Calu3 (cell line): Measurements from ENCODE around the gene IFRD2. TPM values are rescaled to one million over a fixed set of nuclear protein-coding genes. Genes with fewer than 3 reads are reported as not detected.

Source experiments
- BruUV-seq: library from RNA; stranded (reverse); fragments of 400-500 nt; replicated peaks from 2 replicates; lab custom pipeline; 2021; lab: Mats Ljungman, UMichigan
- CTCF ChIA-PET: fragments of 300-600 bp; sonication (Branson Sonifier 250); formaldehyde crosslinking; loops from one replicate; lab custom pipeline; 2022; ENCODE audit warnings: antibody characterized with exemption; lab: Charles Lee
- DNase-seq: peaks from one replicate; pipeline ENCODE4 v3.0.0; 2022
- H3K27ac Mint-ChIP-seq: one replicate; pipeline ENCODE4 v1.8.0; 2022; ENCODE audit warnings: mixed read lengths; ENCODE audit not compliant: unreplicated experiment
- H3K27me3 Mint-ChIP-seq: one replicate; pipeline ENCODE4 v1.8.0; 2022; ENCODE audit warnings: mixed read lengths; ENCODE audit not compliant: unreplicated experiment
- H3K36me3 Mint-ChIP-seq: one replicate; pipeline ENCODE4 v1.8.0; 2022; ENCODE audit warnings: mild to moderate bottlenecking, moderate library complexity, mixed read lengths; ENCODE audit not compliant: insufficient read depth, unreplicated experiment
- H3K4me1 Mint-ChIP-seq: one replicate; pipeline ENCODE4 v1.8.0; 2022; ENCODE audit warnings: mild to moderate bottlenecking, low read depth, mixed read lengths; ENCODE audit not compliant: unreplicated experiment
- H3K4me3 Mint-ChIP-seq: one replicate; pipeline ENCODE4 v1.8.0; 2022; ENCODE audit warnings: mild to moderate bottlenecking, low read depth, moderate library complexity, mixed read lengths; ENCODE audit not compliant: unreplicated experiment
- H3K9me3 Mint-ChIP-seq: one replicate; pipeline ENCODE4 v1.8.0; 2022; ENCODE audit warnings: low read depth, mixed read lengths; ENCODE audit not compliant: unreplicated experiment
- CTCF ChIP-seq: fragments of 200-600 bp; IDR thresholded peaks from one replicate; pipeline ENCODE4 v1.8.0; 2022; ENCODE audit warnings: antibody characterized with exemption; ENCODE audit not compliant: unreplicated experiment
- intact Hi-C: fragments of 100-400 bp; cut with micrococcal nuclease; formaldehyde crosslinking; loops from one replicate; pipeline ENCODE4 v1.10.0; 2022; ENCODE audit not compliant: unreplicated experiment
- total RNA-seq: library from RNA; stranded (reverse); gene quantifications from 2 replicates; pipeline ENCODE4 v1.2.3, GENCODE V29; 2022

IFRD2 gene
- total RNA-seq, 1 experiment from 2014 or later, result 121 TPM

GRCh38 chr3:50297384-50297775 lies 5.2 kb upstream of the IFRD2 start:
- H3K4me3 Mint-ChIP-seq, result no peak overlapping the region

GRCh38 chr3:50296721-50297383 lies 4.6 kb upstream of the IFRD2 start:
- DNase-seq, result no peak

More at GRCh38 chr3:50297384-50297775, 5.2 kb upstream of the IFRD2 start:
- intact Hi-C loops, result no loop called here
- H3K36me3 Mint-ChIP-seq, result peaks cover 33% of the 10 kb centered on the region
- H3K4me1 Mint-ChIP-seq, result peaks cover 25% of the 10 kb centered on the region
- TF ChIP-seq CTCF, result no peak
- CTCF ChIA-PET, result no interaction called here
- BruUV-seq, result no TSS peak
- no peak overlapping the region for H3K27ac Mint-ChIP-seq
- DNase-seq, result no peak
- no peaks in the 10 kb centered on the region for H3K9me3 Mint-ChIP-seq
- no peaks in the 10 kb centered on the region for H3K27me3 Mint-ChIP-seq

DNA sequence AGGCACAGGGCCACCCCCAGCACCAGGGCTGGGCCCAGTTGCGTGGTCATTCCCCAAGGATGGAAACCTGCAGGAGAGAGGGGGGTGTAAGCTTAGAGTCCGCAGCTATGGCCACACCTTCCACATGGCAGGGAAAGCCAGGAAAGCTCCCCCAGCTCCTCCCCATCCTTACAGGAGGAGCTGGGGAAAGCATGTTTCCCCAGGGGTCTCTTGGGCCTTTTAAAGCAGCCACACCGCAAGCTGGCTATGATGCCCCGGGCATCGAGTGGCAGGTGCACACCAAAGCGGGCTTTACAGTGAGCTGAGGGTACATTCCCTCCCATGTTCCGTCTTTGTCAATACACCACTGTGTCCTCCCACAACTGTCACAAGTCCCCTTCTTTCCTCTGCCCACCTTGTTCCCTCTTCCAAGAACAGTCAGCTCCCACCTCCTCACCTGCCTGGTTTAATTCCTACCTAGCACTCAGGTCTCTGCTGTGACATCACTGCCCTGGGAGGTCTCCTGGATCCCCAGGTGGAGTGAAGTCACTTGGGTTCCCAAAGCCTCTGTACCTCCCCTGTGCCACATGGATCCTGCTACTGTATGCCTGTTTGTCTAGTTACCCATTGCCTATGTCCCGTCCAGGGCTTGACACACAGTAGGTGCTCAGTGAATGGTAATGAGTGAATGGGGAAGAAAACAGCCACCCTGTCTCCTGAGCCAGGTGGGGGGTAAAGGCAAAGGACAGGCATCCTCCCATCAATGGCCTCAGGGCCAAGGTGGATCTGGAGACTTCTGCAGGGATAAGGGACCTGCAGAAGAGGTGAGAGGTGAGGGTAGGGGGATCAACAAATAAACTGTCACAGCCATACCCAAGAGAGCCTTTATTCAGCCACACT lies 3.6 kb upstream of the IFRD2 start:
- no peak overlapping the region for H3K27ac Mint-ChIP-seq
- BruUV-seq, result no TSS peak
- no peak overlapping the region for H3K4me3 Mint-ChIP-seq
- H3K36me3 Mint-ChIP-seq, result peaks cover 44% of the 10 kb centered on the region
- H3K27me3 Mint-ChIP-seq, result no peaks in the 10 kb centered on the region
- CTCF ChIA-PET, result no interaction called here
- intact Hi-C loops, result no loop called here
- no peak for TF ChIP-seq CTCF
- no peaks in the 10 kb centered on the region for H3K9me3 Mint-ChIP-seq
- H3K4me1 Mint-ChIP-seq, result peaks cover 35% of the 10 kb centered on the region
- no peak for DNase-seq

More at GRCh38 chr3:50296721-50297383, 4.6 kb upstream of the IFRD2 start:
- no peak for TF ChIP-seq CTCF
- CTCF ChIA-PET, result no interaction called here
- Mint-ChIP-seq H3K4me3 (no peak overlapping the region), H3K27ac (no peak overlapping the region), H3K36me3 (peaks cover 38% of the 10 kb centered on the region), H3K9me3 (no peaks in the 10 kb centered on the region), H3K27me3 (no peaks in the 10 kb centered on the region), H3K4me1 (peaks cover 26% of the 10 kb centered on the region)
- BruUV-seq, result no TSS peak
- intact Hi-C loops, result no loop called here

DNA sequence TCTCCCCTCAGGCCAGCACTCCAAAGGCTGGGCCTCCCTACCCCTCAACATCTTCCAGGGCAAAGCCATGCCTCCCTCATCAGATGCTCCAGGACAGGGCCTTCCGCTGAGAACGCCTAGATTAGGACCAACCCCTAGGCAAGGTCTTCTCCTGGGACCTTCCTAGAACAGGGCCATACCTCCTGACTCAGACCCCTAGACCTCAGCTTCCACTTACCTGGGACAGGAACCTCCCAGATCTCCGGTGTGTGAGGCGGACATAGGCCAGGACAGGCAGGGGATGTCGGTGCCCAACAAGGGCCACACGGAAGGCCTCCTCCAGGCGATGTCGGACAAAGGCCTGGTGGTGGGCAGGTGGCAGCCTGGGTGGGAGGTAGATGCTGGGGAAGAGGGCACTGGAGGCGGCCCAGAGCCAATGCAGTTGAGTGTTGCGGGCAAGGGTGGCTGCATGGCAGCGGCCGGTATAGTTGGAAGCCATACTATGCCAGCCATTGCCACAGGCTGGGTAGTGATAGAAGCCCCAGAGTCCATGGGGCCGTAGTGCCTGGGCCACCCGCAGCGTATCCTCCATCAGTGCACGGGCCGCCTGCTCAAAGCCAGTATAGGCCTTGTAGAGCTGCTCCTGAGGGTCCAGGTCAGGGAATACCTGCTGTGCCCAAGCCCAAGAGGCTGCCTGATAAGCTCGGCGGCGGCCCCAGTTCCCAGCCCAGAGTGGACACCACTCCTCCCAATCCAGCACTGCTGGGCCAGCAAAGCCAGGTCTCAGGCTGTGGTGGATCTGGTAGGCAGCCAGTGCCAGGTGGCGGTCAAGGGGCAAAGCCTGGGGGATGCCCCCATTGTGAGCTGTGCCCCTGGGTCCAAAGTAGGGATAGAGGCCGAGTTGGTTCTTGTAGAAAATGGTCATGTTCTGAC lies 2.5 kb upstream of the IFRD2 start:
- peaks cover 38% of the 10 kb centered on the region for H3K36me3 Mint-ChIP-seq
- DNase-seq, result no peak
- H3K9me3 Mint-ChIP-seq, result no peaks in the 10 kb centered on the region
- peaks cover 26% of the 10 kb centered on the region for H3K4me1 Mint-ChIP-seq
- no peak overlapping the region for H3K4me3 Mint-ChIP-seq
- no TSS peak for BruUV-seq
- H3K27me3 Mint-ChIP-seq, result no peaks in the 10 kb centered on the region
- H3K27ac Mint-ChIP-seq, result no peak overlapping the region
- intact Hi-C loops, result no loop called here
- no peak for TF ChIP-seq CTCF
- CTCF ChIA-PET, result no interaction called here
